ENCODE data around the gene PCK1.

DNA sequence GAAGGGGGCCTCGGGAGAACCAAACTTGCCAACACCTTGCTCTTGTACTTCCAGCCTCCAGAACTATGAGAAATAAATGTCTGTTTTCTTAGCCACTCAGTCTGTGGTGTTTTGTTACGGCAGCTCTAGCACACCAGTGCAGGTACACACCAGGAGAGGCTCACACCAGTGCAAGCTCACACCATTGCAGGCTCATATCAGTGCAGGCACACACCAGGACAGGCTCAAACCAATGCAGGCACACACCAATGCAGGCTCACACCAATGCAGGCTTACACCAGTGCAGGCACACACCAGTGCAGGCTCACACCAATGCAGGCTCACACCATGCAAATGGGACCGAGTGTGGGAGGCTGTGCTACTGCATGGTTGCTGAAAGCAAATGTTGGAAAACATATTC lies 31.1 kb upstream of the PCK1 start:
- TF ChIP-seq, protein P1, sequence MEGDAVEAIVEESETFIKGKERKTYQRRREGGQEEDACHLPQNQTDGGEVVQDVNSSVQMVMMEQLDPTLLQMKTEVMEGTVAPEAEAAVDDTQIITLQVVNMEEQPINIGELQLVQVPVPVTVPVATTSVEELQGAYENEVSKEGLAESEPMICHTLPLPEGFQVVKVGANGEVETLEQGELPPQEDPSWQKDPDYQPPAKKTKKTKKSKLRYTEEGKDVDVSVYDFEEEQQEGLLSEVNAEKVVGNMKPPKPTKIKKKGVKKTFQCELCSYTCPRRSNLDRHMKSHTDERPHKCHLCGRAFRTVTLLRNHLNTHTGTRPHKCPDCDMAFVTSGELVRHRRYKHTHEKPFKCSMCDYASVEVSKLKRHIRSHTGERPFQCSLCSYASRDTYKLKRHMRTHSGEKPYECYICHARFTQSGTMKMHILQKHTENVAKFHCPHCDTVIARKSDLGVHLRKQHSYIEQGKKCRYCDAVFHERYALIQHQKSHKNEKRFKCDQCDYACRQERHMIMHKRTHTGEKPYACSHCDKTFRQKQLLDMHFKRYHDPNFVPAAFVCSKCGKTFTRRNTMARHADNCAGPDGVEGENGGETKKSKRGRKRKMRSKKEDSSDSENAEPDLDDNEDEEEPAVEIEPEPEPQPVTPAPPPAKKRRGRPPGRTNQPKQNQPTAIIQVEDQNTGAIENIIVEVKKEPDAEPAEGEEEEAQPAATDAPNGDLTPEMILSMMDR (IDR thresholded peaks at IDR 0.05 in 4 of 5, conservative IDR thresholded peaks at IDR 0.05 in 1 of 5): no peak
- no peak for TF ChIP-seq POLR2A (IDR thresholded peaks at IDR 0.05)

Data from gastrocnemius medialis (tissue), 4 donors.